HepG2 (cell line): ENCODE measurements around the gene COMT. TPM values are rescaled to one million over a fixed set of nuclear protein-coding genes. Genes with fewer than 3 reads are reported as not detected.
A peak's percentile ranks its signal among the peaks of the same experiment; 100 is the strongest.

ENCODE experiments used
- AKAP8 ChIP-seq: sonication (generic); formaldehyde crosslinking; IDR thresholded peaks from 2 replicates; pipeline ENCODE4 v1.5.1; 2020; ENCODE audit warnings: mild to moderate bottlenecking, missing genetic modification reagents
- ARHGAP35 ChIP-seq: sonication (generic); formaldehyde crosslinking; IDR thresholded peaks from 2 replicates; pipeline ENCODE4 v1.9.0; 2022; ENCODE audit warnings: mild to moderate bottlenecking, inconsistent platforms, moderate library complexity, missing genetic modification reagents, borderline replicate concordance
- ARNTL ChIP-seq: sonication (generic); formaldehyde crosslinking; IDR thresholded peaks from 2 replicates; pipeline ENCODE4 v1.4.0; 2020; ENCODE audit warnings: mild to moderate bottlenecking, missing genetic modification reagents
- BRCA1 ChIP-seq: sonication (generic); formaldehyde crosslinking; IDR thresholded peaks from 2 replicates; pipeline ENCODE4 v1.4.0; 2020; ENCODE audit warnings: missing genetic modification reagents
- CBX2 ChIP-seq, 2 experiments: fragments of 200-600 bp in 1 of 2; sonication (generic); formaldehyde crosslinking in 1 of 2; IDR thresholded peaks; 2 replicates each; pipeline versions ENCODE4 v1.7.0 to v1.8.1; 2018 to 2022; ENCODE audit warnings: low read depth in 2 of 2, low read length in 1 of 2, mild to moderate bottlenecking in 1 of 2, missing genetic modification reagents in 1 of 2
- CHD2 ChIP-seq: IDR thresholded peaks from 2 replicates; pipeline ENCODE4 v1.6.1; 2011; ENCODE audit warnings: low read depth, low read length, improper control_type of control experiment
- KDM4B ChIP-seq: sonication (generic); formaldehyde crosslinking; IDR thresholded peaks from 2 replicates; pipeline ENCODE4 v1.4.0; 2020; ENCODE audit warnings: missing genetic modification reagents
- LCORL ChIP-seq, 2 experiments: fragments of 450-650 bp in 1 of 2; sonication (generic) in 1 of 2; formaldehyde crosslinking in 1 of 2; IDR thresholded peaks; 2 replicates each; pipeline versions ENCODE4 v1.5.0 to v1.6.1; 2017 to 2020; ENCODE audit warnings: antibody characterized with exemption in 1 of 2, missing genetic modification reagents in 1 of 2
- MAFF ChIP-seq: IDR thresholded peaks from 2 replicates; pipeline ENCODE4 v1.6.1; 2011; ENCODE audit warnings: low read depth, low read length, improper control_type of control experiment
- MAZ ChIP-seq, 2 experiments: sonication (generic) in 1 of 2; formaldehyde crosslinking in 1 of 2; IDR thresholded peaks; 2 replicates each; pipeline versions ENCODE4 v1.5.0 to v1.6.1; 2012 to 2020; ENCODE audit warnings: low read depth in 2 of 2, mild to moderate bottlenecking in 2 of 2, borderline replicate concordance in 1 of 2, improper control_type of control experiment in 1 of 2, low read length in 1 of 2, missing genetic modification reagents in 1 of 2, moderate library complexity in 1 of 2
- PTBP1 ChIP-seq: fragments of 200-400 bp; formaldehyde crosslinking; IDR thresholded peaks from 2 replicates; pipeline ENCODE4 v1.6.1; 2018; ENCODE audit warnings: low read length, low read depth; ENCODE audit not compliant: poor library complexity, severe bottlenecking
- RFXANK ChIP-seq: IDR thresholded peaks from 2 replicates; pipeline ENCODE4 v1.6.1; 2016
- SRSF4 ChIP-seq: fragments of 200-400 bp; formaldehyde crosslinking; IDR thresholded peaks from one replicate; pipeline ENCODE4 v1.6.1; 2018; ENCODE audit warnings: mild to moderate bottlenecking, low read depth, low read length, moderate library complexity; ENCODE audit not compliant: poor library complexity, severe bottlenecking
- TEF ChIP-seq: sonication (generic); formaldehyde crosslinking; IDR thresholded peaks from 2 replicates; pipeline ENCODE4 v1.5.0; 2020; ENCODE audit warnings: missing genetic modification reagents
- ZBTB33 ChIP-seq: sonication (generic); formaldehyde crosslinking; IDR thresholded peaks from 2 replicates; pipeline ENCODE4 v1.4.0; 2020; ENCODE audit warnings: missing genetic modification reagents
- ZNF24 ChIP-seq: fragments of 450-650 bp; IDR thresholded peaks from 2 replicates; pipeline ENCODE4 v1.6.1; 2017; ENCODE audit warnings: antibody characterized with exemption, mild to moderate bottlenecking
- ZNF253 ChIP-seq: sonication (generic); formaldehyde crosslinking; IDR thresholded peaks from 2 replicates; pipeline ENCODE4 v1.8.0; 2022; ENCODE audit warnings: mild to moderate bottlenecking, missing genetic modification reagents, borderline replicate concordance
- ZNF282 ChIP-seq: fragments of 450-650 bp; IDR thresholded peaks from 2 replicates; pipeline ENCODE4 v1.6.1; 2018; ENCODE audit not compliant: partially characterized antibody
- ZNF296 ChIP-seq: sonication (generic); formaldehyde crosslinking; conservative IDR thresholded peaks from 2 replicates; pipeline ENCODE4 v1.5.0; 2020; ENCODE audit warnings: mild to moderate bottlenecking, missing genetic modification reagents
- ZNF354B ChIP-seq: sonication (generic); formaldehyde crosslinking; IDR thresholded peaks from 2 replicates; pipeline ENCODE4 v1.8.0; 2022; ENCODE audit warnings: mild to moderate bottlenecking, missing genetic modification reagents
- ZNF432 ChIP-seq: sonication (generic); formaldehyde crosslinking; IDR thresholded peaks from 2 replicates; pipeline ENCODE4 v1.5.0; 2020; ENCODE audit warnings: missing genetic modification reagents, mild to moderate bottlenecking, borderline replicate concordance
- ZNF557 ChIP-seq: sonication (generic); formaldehyde crosslinking; IDR thresholded peaks from 2 replicates; pipeline ENCODE4 v1.4.0; 2020; ENCODE audit warnings: missing genetic modification reagents
- ZSCAN31 ChIP-seq: sonication (generic); formaldehyde crosslinking; IDR thresholded peaks from 2 replicates; pipeline ENCODE4 v1.5.0; 2020; ENCODE audit warnings: low read depth, mild to moderate bottlenecking, missing genetic modification reagents
- polyA plus RNA-seq, 8 experiments: library from polyadenylated mRNA; depleted of rRNA in 3 of 8; stranded (reverse) in 7 of 8; unstranded in 1 of 8; fragments of >200 nt; fragmentation: Illumina TruSeq in 4 of 8; extraction: Trizol in 4 of 8; gene quantifications; 2 replicates each; pipeline versions ENCODE4 v1.2.1 to v1.2.3, GENCODE V29; 2011 to 2016; ENCODE audit warnings: low read depth in 4 of 8, missing spikeins in 1 of 8, mixed read lengths in 1 of 8; ENCODE audit not compliant: insufficient read depth in 1 of 8
- total RNA-seq, 5 experiments: library from RNA; depleted of rRNA; stranded (reverse); fragments of >200 nt; fragmentation: Illumina TruSeq; extraction: Trizol; gene quantifications; 2 replicates each; pipeline ENCODE4 v1.2.3, GENCODE V29; 2016; ENCODE audit warnings: low read depth in 1 of 5
- TF ChIP-seq, protein P1 (sequence below): fragments of 450-650 bp; IDR thresholded peaks from 2 replicates; pipeline ENCODE4 v1.6.1; 2016
- TF ChIP-seq, protein P2 (sequence below): sonication (generic); formaldehyde crosslinking; IDR thresholded peaks from 2 replicates; pipeline ENCODE4 v1.4.0; 2020; ENCODE audit warnings: missing genetic modification reagents, borderline replicate concordance

Gene COMT
- total and polyA plus RNA-seq, 2 of the 13 experiments (the other 11 are each of a cell fraction or from before 2014, with no cell fraction given), result 156 to 162 TPM

DNA sequence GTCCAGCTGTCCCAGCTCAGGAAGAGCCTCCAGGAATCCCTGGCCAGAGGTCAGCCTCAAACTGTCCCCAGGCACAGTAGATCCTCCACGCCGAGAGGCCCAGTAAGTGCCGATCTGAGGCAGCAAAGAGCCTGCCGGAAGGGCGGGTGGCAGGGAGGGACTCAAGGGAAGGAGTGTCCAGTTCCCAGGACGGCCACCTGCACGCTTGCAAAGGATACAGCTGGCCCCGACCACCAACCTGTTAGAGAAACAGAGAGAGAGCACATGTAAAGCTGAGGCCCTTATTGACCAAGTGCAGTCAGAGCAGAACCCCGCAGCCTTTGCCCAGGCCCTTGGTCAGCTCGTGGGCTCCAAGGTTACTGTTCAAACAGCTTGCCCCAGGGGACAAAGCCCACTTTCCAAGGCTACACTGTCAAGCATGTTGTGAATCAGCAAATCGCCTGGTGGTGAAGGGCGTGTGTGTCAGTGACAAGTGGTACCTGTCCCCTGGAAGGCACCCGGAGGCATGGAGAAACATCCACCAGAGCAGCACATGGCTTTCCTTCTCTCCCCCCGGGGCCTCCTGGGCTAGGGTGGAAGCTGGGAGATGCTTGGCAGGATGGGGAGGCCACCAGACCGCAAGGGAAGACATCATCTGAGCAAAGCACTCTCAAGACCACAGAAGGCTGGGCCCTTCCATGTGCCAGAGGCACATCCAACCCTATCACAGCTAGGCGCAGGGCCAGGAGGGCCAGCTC lies 42.6 kb upstream of the COMT start (continued):
- TF ChIP-seq KDM4B (no peak), ZBTB33 (no peak), TEF (CRISPR knock-in tag) (no peak), ZNF557 (CRISPR knock-in tag) (no peak), AKAP8 (CRISPR knock-in tag) (no peak), ZNF432 (CRISPR knock-in tag) (no peak), ARNTL (no peak), CHD2 (no peak), CBX2 (IDR thresholded peaks at IDR 0.05; ENCODE audit: low read depth, low read length) (no peak), CBX2 (CRISPR knock-in tag; IDR thresholded peaks at IDR 0.05; ENCODE audit: low read depth) (peak; percentile 24; the same call in 1 of the 2 replicates), RFXANK (CRISPR knock-in tag) (no peak), SRSF4 (no peak), PTBP1 (no peak), MAZ (IDR thresholded peaks at IDR 0.05; ENCODE audit: borderline replicate concordance, low read depth, low read length) (no peak), MAZ (CRISPR knock-in tag; IDR thresholded peaks at IDR 0.05; ENCODE audit: low read depth) (no peak; the same call in 1 of the 2 replicates), BRCA1 (CRISPR knock-in tag) (no peak), ZSCAN31 (CRISPR knock-in tag) (no peak), ZNF253 (no peak), ZNF354B (CRISPR knock-in tag) (no peak), LCORL (IDR thresholded peaks at IDR 0.05) (no peak), LCORL (CRISPR knock-in tag; IDR thresholded peaks at IDR 0.05) (no peak), ZNF24 (no peak), ZNF296 (CRISPR knock-in tag) (peak; percentile 84), MAFF (peak; percentile 58), ARHGAP35 (CRISPR knock-in tag) (no peak), ZNF282 (no peak)
- TF ChIP-seq, protein P1, sequence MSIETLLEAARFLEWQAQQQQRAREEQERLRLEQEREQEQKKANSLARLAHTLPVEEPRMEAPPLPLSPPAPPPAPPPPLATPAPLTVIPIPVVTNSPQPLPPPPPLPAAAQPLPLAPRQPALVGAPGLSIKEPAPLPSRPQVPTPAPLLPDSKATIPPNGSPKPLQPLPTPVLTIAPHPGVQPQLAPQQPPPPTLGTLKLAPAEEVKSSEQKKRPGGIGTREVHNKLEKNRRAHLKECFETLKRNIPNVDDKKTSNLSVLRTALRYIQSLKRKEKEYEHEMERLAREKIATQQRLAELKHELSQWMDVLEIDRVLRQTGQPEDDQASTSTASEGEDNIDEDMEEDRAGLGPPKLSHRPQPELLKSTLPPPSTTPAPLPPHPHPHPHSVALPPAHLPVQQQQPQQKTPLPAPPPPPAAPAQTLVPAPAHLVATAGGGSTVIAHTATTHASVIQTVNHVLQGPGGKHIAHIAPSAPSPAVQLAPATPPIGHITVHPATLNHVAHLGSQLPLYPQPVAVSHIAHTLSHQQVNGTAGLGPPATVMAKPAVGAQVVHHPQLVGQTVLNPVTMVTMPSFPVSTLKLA, result peak; percentile 53
- TF ChIP-seq, protein P2, sequence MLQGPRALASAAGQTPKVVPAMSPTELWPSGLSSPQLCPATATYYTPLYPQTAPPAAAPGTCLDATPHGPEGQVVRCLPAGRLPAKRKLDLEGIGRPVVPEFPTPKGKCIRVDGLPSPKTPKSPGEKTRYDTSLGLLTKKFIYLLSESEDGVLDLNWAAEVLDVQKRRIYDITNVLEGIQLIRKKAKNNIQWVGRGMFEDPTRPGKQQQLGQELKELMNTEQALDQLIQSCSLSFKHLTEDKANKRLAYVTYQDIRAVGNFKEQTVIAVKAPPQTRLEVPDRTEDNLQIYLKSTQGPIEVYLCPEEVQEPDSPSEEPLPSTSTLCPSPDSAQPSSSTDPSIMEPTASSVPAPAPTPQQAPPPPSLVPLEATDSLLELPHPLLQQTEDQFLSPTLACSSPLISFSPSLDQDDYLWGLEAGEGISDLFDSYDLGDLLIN (CRISPR knock-in tag), result no peak
